Measurements from ENCODE around the gene FLVCR2.

FLVCR2 gene

DNA sequence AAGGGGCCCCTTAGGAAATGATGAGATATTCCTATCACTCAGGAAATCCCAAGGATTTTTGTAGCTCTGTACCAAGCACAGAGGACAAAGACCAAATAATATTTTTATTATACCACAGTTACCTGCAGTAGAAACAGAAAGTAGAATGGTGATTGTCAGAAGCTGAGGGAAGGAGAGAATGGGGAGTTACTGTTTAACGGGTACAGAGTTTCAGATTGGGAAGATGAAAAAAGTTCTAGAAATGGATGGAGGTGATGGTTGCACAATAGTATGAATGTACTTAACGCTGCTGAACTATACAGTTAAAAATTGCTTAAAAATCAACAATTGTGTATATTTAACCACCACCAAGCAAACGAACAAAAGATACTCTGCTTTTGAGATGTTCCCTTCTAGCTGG lies 24.1 kb downstream of the FLVCR2 start:
- CTCF ChIA-PET = interaction anchor here (1.2 to 2.0 kb wide), 2 partner anchors 26 to 50 kb away, joined by 3 to 7 read pairs; no protein-coding TSS in a partner anchor

DNA sequence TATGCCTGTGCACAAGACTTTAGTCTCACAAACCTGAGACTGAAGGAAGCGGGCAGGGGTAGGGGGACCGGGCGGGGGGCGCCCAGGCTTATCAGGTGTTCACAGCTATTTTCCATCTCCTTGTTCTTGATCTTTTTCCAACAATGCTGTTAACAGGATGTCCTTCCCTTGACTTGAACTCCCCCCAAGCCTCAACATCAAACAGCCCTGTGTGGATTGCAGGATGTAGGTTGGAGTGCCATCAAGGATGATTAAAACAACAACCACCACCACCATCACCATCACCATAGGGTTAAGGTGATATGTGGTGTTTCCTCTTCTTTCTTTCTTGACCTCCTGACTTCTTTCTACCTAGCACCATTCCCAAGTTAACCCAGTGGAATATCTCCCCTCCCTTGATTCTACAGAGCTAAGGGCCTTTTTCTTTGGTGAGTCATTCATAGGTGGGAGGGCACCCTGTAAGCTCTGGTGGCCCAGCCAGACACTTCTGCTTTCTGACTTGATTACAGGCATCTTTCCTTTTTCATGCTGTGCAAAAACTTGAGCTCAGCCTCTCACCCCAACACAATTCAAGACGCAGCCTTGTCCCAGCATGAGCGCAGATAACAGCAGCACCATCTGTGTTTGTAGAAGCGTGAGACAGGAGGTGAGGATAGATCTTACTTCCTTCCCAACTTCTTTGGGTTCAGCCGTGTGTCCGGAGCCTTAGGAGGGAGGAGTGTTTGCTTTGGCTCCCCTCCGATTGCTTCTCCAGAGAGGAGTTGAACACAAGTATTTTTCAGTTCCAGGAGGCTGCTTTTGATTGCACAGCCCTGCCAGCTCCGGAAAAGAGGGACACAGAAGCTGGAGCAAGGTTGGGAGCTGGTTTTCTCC lies 26.8 kb downstream of the FLVCR2 start:
- ChIA-PET POLR2A (no interaction called here), CTCF (interaction anchor here (0.6 to 2.8 kb wide), 4 partner anchors 14 to 252 kb away, joined by 3 to 16 read pairs (median 3); no protein-coding TSS in a partner anchor)
- no peak overlapping the region for H3K4me3 ChIP-seq (ENCODE audit: control insufficient read depth in 1 of 7, extremely low read depth in 1 of 7, insufficient read depth in 4 of 7, low read depth in 2 of 7, low read length in 6 of 7)

More for the DNA sequence above, 24.1 kb downstream of the FLVCR2 start:
- 100% methylated on average over 1 of the region's 3 CpGs for WGBS (ENCODE audit: insufficient coverage)
- no peak overlapping the region for H3K27ac ChIP-seq (ENCODE audit: insufficient read depth in 1 of 2, low read depth in 1 of 2, low read length in 2 of 2, poor library complexity in 1 of 2, severe bottlenecking in 2 of 2)
- no peaks in the 10 kb centered on the region for H3K27me3 ChIP-seq (replicated peaks in 2 of 5; ENCODE audit: control insufficient read depth in 4 of 5, insufficient read depth in 5 of 5, low read length in 4 of 5)
- peaks cover 0 to 18% (median 0%) of the 10 kb centered on the region in 4 experiments for H3K4me1 ChIP-seq (ENCODE audit: control extremely low read depth in 1 of 4, control insufficient read depth in 4 of 4, insufficient read depth in 4 of 4, low read length in 3 of 4)
- peaks cover 0 to 7% (median 0%) of the 10 kb centered on the region in 5 experiments for H3K9me3 ChIP-seq (ENCODE audit: control extremely low read depth in 1 of 5, control insufficient read depth in 4 of 5, insufficient read depth in 2 of 5, low read depth in 1 of 5, low read length in 4 of 5)
- no peaks in the 10 kb centered on the region for H3K36me3 ChIP-seq (ENCODE audit: control insufficient read depth in 4 of 4, insufficient read depth in 4 of 4, low read length in 3 of 4)
- POLR2A ChIA-PET = no interaction called here
- no peak overlapping the region for H3K4me3 ChIP-seq (ENCODE audit: control insufficient read depth in 1 of 7, extremely low read depth in 1 of 7, insufficient read depth in 4 of 7, low read depth in 2 of 7, low read length in 6 of 7)
- DNase-seq = no peak

DNA sequence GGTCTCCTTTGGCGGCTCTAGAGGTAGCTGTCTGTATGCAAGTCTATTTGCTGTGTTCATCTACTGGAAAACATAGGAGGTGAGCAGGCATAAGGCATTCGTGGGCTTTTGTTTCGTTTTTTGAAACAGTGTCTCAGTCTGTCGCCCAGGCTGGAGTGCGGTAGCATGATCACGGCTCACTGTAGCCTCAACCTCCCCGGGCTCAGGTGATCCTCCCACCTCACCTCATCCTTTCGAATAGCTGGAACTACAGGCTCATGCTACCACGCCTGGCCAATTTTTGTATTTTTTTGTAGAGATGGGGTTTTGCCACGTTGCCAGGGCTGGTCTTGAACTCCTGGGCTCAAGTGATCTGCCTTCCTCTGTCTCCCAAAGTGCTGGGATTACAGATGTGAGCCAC lies 27.5 kb downstream of the FLVCR2 start:
- Histone ChIP-seq H3K4me3 (ENCODE audit: control insufficient read depth in 1 of 7, extremely low read depth in 1 of 7, insufficient read depth in 4 of 7, low read depth in 2 of 7, low read length in 6 of 7) (no peak overlapping the region), H3K27me3 (replicated peaks in 2 of 5; ENCODE audit: control insufficient read depth in 4 of 5, insufficient read depth in 5 of 5, low read length in 4 of 5) (no peaks in the 10 kb centered on the region), H3K9me3 (ENCODE audit: control extremely low read depth in 1 of 5, control insufficient read depth in 4 of 5, insufficient read depth in 2 of 5, low read depth in 1 of 5, low read length in 4 of 5) (peaks cover 0 to 14% (median 0%) of the 10 kb centered on the region in 5 experiments), H3K36me3 (ENCODE audit: control insufficient read depth in 4 of 4, insufficient read depth in 4 of 4, low read length in 3 of 4) (no peaks in the 10 kb centered on the region), H3K27ac (ENCODE audit: insufficient read depth in 1 of 2, low read depth in 1 of 2, low read length in 2 of 2, poor library complexity in 1 of 2, severe bottlenecking in 2 of 2) (no peak overlapping the region), H3K4me1 (ENCODE audit: control extremely low read depth in 1 of 4, control insufficient read depth in 4 of 4, insufficient read depth in 4 of 4, low read length in 3 of 4) (peaks cover 0 to 15% (median 0%) of the 10 kb centered on the region in 4 experiments)
- CTCF ChIA-PET = interaction anchor here (0.7 to 2.8 kb wide), 2 partner anchors 13 to 45 kb away, joined by 3 to 16 read pairs; no protein-coding TSS in a partner anchor
- no peak for DNase-seq
- POLR2A ChIA-PET = interaction anchor here (0.6 to 0.7 kb wide), 2 partner anchors 10 to 102 kb away, joined by 3 to 4 read pairs; no protein-coding TSS in a partner anchor
- 100% methylated on average over 9 of the region's 10 CpGs for WGBS (ENCODE audit: insufficient coverage)

More for the DNA sequence above, 26.8 kb downstream of the FLVCR2 start:
- 86% methylated on average over 8 of the region's 11 CpGs for WGBS (ENCODE audit: insufficient coverage)
- Histone ChIP-seq H3K27me3 (replicated peaks in 2 of 5; ENCODE audit: control insufficient read depth in 4 of 5, insufficient read depth in 5 of 5, low read length in 4 of 5) (no peaks in the 10 kb centered on the region), H3K27ac (ENCODE audit: insufficient read depth in 1 of 2, low read depth in 1 of 2, low read length in 2 of 2, poor library complexity in 1 of 2, severe bottlenecking in 2 of 2) (no peak overlapping the region), H3K4me1 (ENCODE audit: control extremely low read depth in 1 of 4, control insufficient read depth in 4 of 4, insufficient read depth in 4 of 4, low read length in 3 of 4) (peaks cover 0 to 15% (median 0%) of the 10 kb centered on the region in 4 experiments), H3K36me3 (ENCODE audit: control insufficient read depth in 4 of 4, insufficient read depth in 4 of 4, low read length in 3 of 4) (no peaks in the 10 kb centered on the region), H3K9me3 (ENCODE audit: control extremely low read depth in 1 of 5, control insufficient read depth in 4 of 5, insufficient read depth in 2 of 5, low read depth in 1 of 5, low read length in 4 of 5) (peaks cover 0 to 14% (median 0%) of the 10 kb centered on the region in 5 experiments)
- DNase-seq = peak; percentile 10 to 76 (median 63)

DNA sequence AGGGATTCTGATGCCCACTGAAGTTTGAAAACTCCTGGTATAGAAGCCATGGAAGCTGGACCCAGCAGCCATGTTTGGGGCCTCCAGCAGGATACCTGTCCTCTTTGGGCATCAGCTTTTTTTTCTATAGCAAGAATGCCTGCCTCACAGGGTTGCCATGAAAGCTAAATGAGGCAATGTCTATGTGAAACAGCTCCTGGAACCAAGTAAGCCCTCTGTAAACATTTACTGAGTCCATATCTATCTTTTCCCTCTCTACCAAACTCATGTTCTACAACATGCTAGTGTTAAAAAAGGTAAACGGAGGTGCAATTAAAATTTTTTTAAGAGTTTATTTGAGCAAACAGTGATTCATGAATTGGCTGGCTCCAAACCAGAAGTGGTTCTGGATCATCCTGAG lies 28.6 kb downstream of the FLVCR2 start:
- CTCF ChIA-PET = no interaction called here
- no CpG with 5 or more reads among the region's 1 CpG for WGBS (ENCODE audit: insufficient coverage)
- Histone ChIP-seq H3K4me3 (ENCODE audit: control insufficient read depth in 1 of 7, extremely low read depth in 1 of 7, insufficient read depth in 4 of 7, low read depth in 2 of 7, low read length in 6 of 7) (no peak overlapping the region), H3K27me3 (replicated peaks in 2 of 5; ENCODE audit: control insufficient read depth in 4 of 5, insufficient read depth in 5 of 5, low read length in 4 of 5) (no peaks in the 10 kb centered on the region), H3K9me3 (ENCODE audit: control extremely low read depth in 1 of 5, control insufficient read depth in 4 of 5, insufficient read depth in 2 of 5, low read depth in 1 of 5, low read length in 4 of 5) (peaks cover 0 to 14% (median 0%) of the 10 kb centered on the region in 5 experiments), H3K27ac (ENCODE audit: insufficient read depth in 1 of 2, low read depth in 1 of 2, low read length in 2 of 2, poor library complexity in 1 of 2, severe bottlenecking in 2 of 2) (no peak overlapping the region), H3K4me1 (ENCODE audit: control extremely low read depth in 1 of 4, control insufficient read depth in 4 of 4, insufficient read depth in 4 of 4, low read length in 3 of 4) (peaks cover 0 to 15% (median 0%) of the 10 kb centered on the region in 4 experiments), H3K36me3 (ENCODE audit: control insufficient read depth in 4 of 4, insufficient read depth in 4 of 4, low read length in 3 of 4) (no peaks in the 10 kb centered on the region)
- POLR2A ChIA-PET = no interaction called here
- no peak for DNase-seq

DNA sequence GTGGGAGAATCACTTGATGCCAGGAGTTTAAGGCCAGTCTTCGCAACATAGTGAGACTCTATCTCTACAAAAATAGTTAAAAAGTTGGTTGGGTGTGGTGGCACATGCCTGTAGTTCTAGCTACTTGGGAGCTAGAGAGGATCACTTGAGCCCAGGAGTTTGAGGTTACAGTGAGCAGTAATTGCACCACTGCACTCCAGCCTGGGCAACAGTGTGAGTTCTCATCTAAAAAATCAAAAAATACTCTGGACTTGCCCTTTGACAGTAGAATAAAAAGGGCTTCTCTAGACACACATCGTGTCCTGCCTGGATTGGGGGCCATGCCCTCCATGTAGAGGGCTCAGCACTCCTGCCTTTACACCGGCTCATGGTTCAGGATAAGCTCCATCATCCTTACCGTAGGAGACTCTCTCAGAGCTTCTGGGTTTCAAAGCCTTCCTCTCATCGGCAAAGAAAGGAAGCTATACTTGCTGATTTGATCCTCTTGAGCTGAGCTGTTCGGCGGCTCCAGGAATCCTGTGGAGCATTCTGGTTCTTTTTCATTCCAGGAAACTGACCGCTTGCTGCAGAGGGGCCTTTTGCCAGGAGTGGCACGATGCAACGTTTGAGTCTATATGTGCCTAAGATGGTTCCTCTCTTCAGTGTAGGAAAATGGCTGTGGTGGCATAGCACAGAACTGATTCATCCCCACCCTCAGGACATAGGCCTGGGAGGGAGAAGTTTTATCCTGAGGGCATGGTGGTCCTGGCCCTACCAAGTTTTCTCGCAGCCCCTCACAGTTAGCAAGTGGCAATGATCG lies 29.6 kb downstream of the FLVCR2 start:
- Histone ChIP-seq H3K27ac (ENCODE audit: insufficient read depth in 1 of 2, low read depth in 1 of 2, low read length in 2 of 2, poor library complexity in 1 of 2, severe bottlenecking in 2 of 2) (no peak overlapping the region), H3K4me1 (ENCODE audit: control extremely low read depth in 1 of 4, control insufficient read depth in 4 of 4, insufficient read depth in 4 of 4, low read length in 3 of 4) (peaks cover 0 to 15% (median 0%) of the 10 kb centered on the region in 4 experiments), H3K27me3 (replicated peaks in 2 of 5; ENCODE audit: control insufficient read depth in 4 of 5, insufficient read depth in 5 of 5, low read length in 4 of 5) (no peaks in the 10 kb centered on the region), H3K36me3 (ENCODE audit: control insufficient read depth in 4 of 4, insufficient read depth in 4 of 4, low read length in 3 of 4) (no peaks in the 10 kb centered on the region), H3K4me3 (ENCODE audit: control insufficient read depth in 1 of 7, extremely low read depth in 1 of 7, insufficient read depth in 4 of 7, low read depth in 2 of 7, low read length in 6 of 7) (no peak overlapping the region), H3K9me3 (ENCODE audit: control extremely low read depth in 1 of 5, control insufficient read depth in 4 of 5, insufficient read depth in 2 of 5, low read depth in 1 of 5, low read length in 4 of 5) (peaks cover 0 to 14% (median 0%) of the 10 kb centered on the region in 5 experiments)
- POLR2A ChIA-PET = no interaction called here
- 98% methylated on average over 11 of the region's 12 CpGs for WGBS (ENCODE audit: insufficient coverage)
- no peak for DNase-seq
- CTCF ChIA-PET = no interaction called here

DNA sequence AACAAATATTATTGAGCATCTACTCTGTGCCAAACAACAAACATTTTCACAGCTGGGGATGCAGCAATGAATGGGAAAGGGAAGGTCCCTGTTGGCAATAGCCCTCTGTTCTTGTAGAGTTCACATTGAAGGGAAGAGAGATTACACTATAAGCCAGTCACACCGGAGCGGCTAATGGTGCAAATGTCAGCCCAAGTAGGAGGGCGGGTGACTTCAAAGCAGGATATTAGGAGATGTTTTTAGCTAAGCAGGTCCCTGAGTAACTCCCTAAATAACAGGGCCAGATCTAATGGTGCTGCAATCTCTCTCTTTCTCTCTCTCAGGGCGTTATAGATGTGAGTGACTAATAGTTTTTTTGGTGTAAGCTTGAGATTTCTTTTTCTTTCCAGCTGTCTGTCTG lies 30.7 kb downstream of the FLVCR2 start:
- peaks cover 0 to 14% (median 0%) of the 10 kb centered on the region in 5 experiments for H3K9me3 ChIP-seq (ENCODE audit: control extremely low read depth in 1 of 5, control insufficient read depth in 4 of 5, insufficient read depth in 2 of 5, low read depth in 1 of 5, low read length in 4 of 5)
- peaks cover 0 to 15% (median 0%) of the 10 kb centered on the region in 4 experiments for H3K4me1 ChIP-seq (ENCODE audit: control extremely low read depth in 1 of 4, control insufficient read depth in 4 of 4, insufficient read depth in 4 of 4, low read length in 3 of 4)
- H3K27ac ChIP-seq (ENCODE audit: insufficient read depth in 1 of 2, low read depth in 1 of 2, low read length in 2 of 2, poor library complexity in 1 of 2, severe bottlenecking in 2 of 2) = no peak overlapping the region
- no peaks in the 10 kb centered on the region for H3K36me3 ChIP-seq (ENCODE audit: control insufficient read depth in 4 of 4, insufficient read depth in 4 of 4, low read length in 3 of 4)
- WGBS (ENCODE audit: insufficient coverage) = 96% methylated on average over 3 of the region's 4 CpGs
- POLR2A ChIA-PET = interaction anchor here (0.5 kb wide), 1 partner anchor 294 kb away, joined by 4 read pairs; no protein-coding TSS in a partner anchor
- H3K4me3 ChIP-seq (ENCODE audit: control insufficient read depth in 1 of 7, extremely low read depth in 1 of 7, insufficient read depth in 4 of 7, low read depth in 2 of 7, low read length in 6 of 7) = no peak overlapping the region
- no peaks in the 10 kb centered on the region for H3K27me3 ChIP-seq (replicated peaks in 2 of 5; ENCODE audit: control insufficient read depth in 4 of 5, insufficient read depth in 5 of 5, low read length in 4 of 5)
- DNase-seq = no peak
- CTCF ChIA-PET = interaction anchor here (1.3 kb wide), 1 partner anchor 31 kb away, joined by 4 read pairs; the partner anchor contains the start of gene FLVCR2
